Neural progenitor cell (in vitro differentiated cells): ENCODE measurements around the gene GPR62. TPM values are rescaled to one million over a fixed set of nuclear protein-coding genes. Genes with fewer than 3 reads are reported as not detected.

ENCODE experiments used
- DNase-seq: peaks from one replicate; pipeline ENCODE4 v3.0.0-alpha.2; 2016; ENCODE audit warnings: low spot score
- H2AFZ ChIP-seq: fragments of 200-600 bp; sonication (generic); replicated peaks from 2 replicates; pipeline ENCODE4 v1.6.1; 2016; ENCODE audit warnings: antibody characterized with exemption
- H3F3A ChIP-seq: fragments of 200-600 bp; sonication (generic); 2 replicates; pipeline ENCODE4 v1.6.1; 2016; ENCODE audit warnings: antibody characterized with exemption, low read depth
- H3K27ac ChIP-seq: fragments of 200-600 bp; sonication (generic); 2 replicates; pipeline ENCODE4 v1.5.1; 2016; ENCODE audit warnings: mild to moderate bottlenecking
- H3K27me3 ChIP-seq: fragments of 200-600 bp; sonication (generic); 2 replicates; pipeline ENCODE4 v1.6.1; 2016; ENCODE audit warnings: mild to moderate bottlenecking, moderate library complexity
- H3K36me3 ChIP-seq: fragments of 200-600 bp; sonication (generic); 2 replicates; pipeline ENCODE4 v1.5.1; 2016
- H3K4me1 ChIP-seq: fragments of 200-600 bp; sonication (generic); 2 replicates; pipeline ENCODE4 v1.6.1; 2016; ENCODE audit warnings: mixed run types
- H3K4me2 ChIP-seq: fragments of 200-600 bp; sonication (generic); 2 replicates; pipeline ENCODE4 v1.6.1; 2016
- H3K4me3 ChIP-seq: fragments of 200-600 bp; sonication (generic); 2 replicates; pipeline ENCODE4 v1.5.1; 2016
- H3K79me2 ChIP-seq: fragments of 200-600 bp; sonication (generic); 2 replicates; pipeline ENCODE4 v1.6.1; 2016; ENCODE audit warnings: low read depth
- H3K9ac ChIP-seq: fragments of 200-600 bp; sonication (generic); 2 replicates; pipeline ENCODE4 v1.6.1; 2016
- H3K9me3 ChIP-seq: fragments of 200-600 bp; sonication (generic); 2 replicates; pipeline ENCODE4 v1.5.1; 2016; ENCODE audit warnings: low read depth
- H4K20me1 ChIP-seq: fragments of 200-600 bp; sonication (generic); 2 replicates; pipeline ENCODE4 v1.6.1; 2016; ENCODE audit warnings: low read depth
- H3K27ac Mint-ChIP-seq: 3 replicates; pipeline ENCODE4 v1.8.0; 2021; ENCODE audit warnings: mixed read lengths
- H3K27me3 Mint-ChIP-seq: 2 replicates; pipeline ENCODE4 v1.8.0; 2022; ENCODE audit warnings: low read depth, mild to moderate bottlenecking, inconsistent platforms, moderate library complexity, mixed read lengths; ENCODE audit not compliant: insufficient read depth
- H3K36me3 Mint-ChIP-seq: 3 replicates; pipeline ENCODE4 v1.8.0; 2021; ENCODE audit warnings: mixed read lengths
- H3K4me1 Mint-ChIP-seq: 3 replicates; pipeline ENCODE4 v1.8.0; 2021; ENCODE audit warnings: mixed read lengths
- H3K4me3 Mint-ChIP-seq: 3 replicates; pipeline ENCODE4 v1.8.0; 2021; ENCODE audit warnings: mild to moderate bottlenecking, moderate library complexity, mixed read lengths
- H3K9me3 Mint-ChIP-seq: 3 replicates; pipeline ENCODE4 v1.8.0; 2020; ENCODE audit warnings: mixed read lengths
- CTCF ChIP-seq: fragments of 200-600 bp; sonication (generic); IDR thresholded peaks from 2 replicates; pipeline ENCODE4 v1.5.1; 2017; ENCODE audit warnings: antibody characterized with exemption, mild to moderate bottlenecking
- EZH2 ChIP-seq: fragments of 200-600 bp; sonication (generic); IDR thresholded peaks from 2 replicates; pipeline ENCODE4 v1.6.1; 2017; ENCODE audit warnings: antibody characterized with exemption, mild to moderate bottlenecking, moderate library complexity
- EZH2phosphoT487 ChIP-seq: fragments of 200-600 bp; sonication (generic); IDR thresholded peaks from 2 replicates; pipeline ENCODE4 v1.6.1; 2017; ENCODE audit warnings: antibody characterized with exemption
- total RNA-seq: library from RNA; depleted of rRNA; stranded (reverse); fragments of >200 nt; gene quantifications from 2 replicates; pipeline ENCODE4 v1.2.3, GENCODE V29; 2015; ENCODE audit warnings: low replicate concordance

GPR62 gene
- total RNA-seq, 1 donor from 2014 or later, result 0.21 TPM

GRCh38 chr3:51997935-51998596 is 42.9 kb downstream of the GPR62 start:
- H4K20me1 ChIP-seq, result peaks cover 18% of the 10 kb centered on the region
- Mint-ChIP-seq H3K4me1 (peaks cover 45% of the 10 kb centered on the region), H3K27ac (peak overlapping the region; percentile 67), H3K4me3 (peak overlapping the region; percentile 12), H3K36me3 (peaks cover 19% of the 10 kb centered on the region), H3K9me3 (peaks cover 2% of the 10 kb centered on the region), H3K27me3 (peaks cover 4% of the 10 kb centered on the region)
- no peak overlapping the region for H3K27ac ChIP-seq
- no peaks in the 10 kb centered on the region for H3K9me3 ChIP-seq
- peaks cover 26% of the 10 kb centered on the region for H3K4me1 ChIP-seq
- H3K4me2 ChIP-seq, result no peak overlapping the region
- no peak for DNase-seq
- H3K27me3 ChIP-seq, result no peaks in the 10 kb centered on the region
- no peak overlapping the region for H2AFZ ChIP-seq
- H3K79me2 ChIP-seq, result peaks cover 27% of the 10 kb centered on the region
- H3K4me3 ChIP-seq, result no peak overlapping the region
- H3K36me3 ChIP-seq, result peaks cover 8% of the 10 kb centered on the region
- TF ChIP-seq EZH2 (no peak), CTCF (no peak), EZH2phosphoT487 (no peak)
- peak overlapping the region; percentile 35 for H3K9ac ChIP-seq
- peaks cover 35% of the 10 kb centered on the region for H3F3A ChIP-seq

- no peaks in the 10 kb centered on the region for H3K9me3 ChIP-seq
- peaks cover 8% of the 10 kb centered on the region for H3K36me3 ChIP-seq
- H3F3A ChIP-seq, result peaks cover 35% of the 10 kb centered on the region
- H3K27ac Mint-ChIP-seq, result no peak overlapping the region
- H3K4me2 ChIP-seq, result no peak overlapping the region
- peaks cover 4% of the 10 kb centered on the region for H3K27me3 Mint-ChIP-seq
- H3K4me3 ChIP-seq, result no peak overlapping the region
- peaks cover 20% of the 10 kb centered on the region for H3K79me2 ChIP-seq
- H3K4me1 ChIP-seq, result peaks cover 33% of the 10 kb centered on the region
- H3K9ac ChIP-seq, result no peak overlapping the region
- H4K20me1 ChIP-seq, result peaks cover 13% of the 10 kb centered on the region
- no peak for DNase-seq
- no peak overlapping the region for H2AFZ ChIP-seq
- H3K36me3 Mint-ChIP-seq, result peaks cover 17% of the 10 kb centered on the region
- H3K9me3 Mint-ChIP-seq, result peaks cover 2% of the 10 kb centered on the region
- no peaks in the 10 kb centered on the region for H3K27me3 ChIP-seq
- peaks cover 50% of the 10 kb centered on the region for H3K4me1 Mint-ChIP-seq
- TF ChIP-seq CTCF (no peak), EZH2phosphoT487 (no peak), EZH2 (no peak)
- H3K4me3 Mint-ChIP-seq, result no peak overlapping the region
- H3K27ac ChIP-seq, result no peak overlapping the region
These were observed 43.6 kb downstream of the GPR62 start for GRCh38 chr3:51998774-51999173.

- Mint-ChIP-seq H3K27ac (no peak overlapping the region), H3K4me1 (peaks cover 54% of the 10 kb centered on the region), H3K27me3 (peaks cover 4% of the 10 kb centered on the region), H3K4me3 (no peak overlapping the region), H3K9me3 (peaks cover 2% of the 10 kb centered on the region), H3K36me3 (peaks cover 6% of the 10 kb centered on the region)
- peaks cover 33% of the 10 kb centered on the region for H3K4me1 ChIP-seq
- H3K27ac ChIP-seq, result no peak overlapping the region
- no peak for TF ChIP-seq CTCF
- TF ChIP-seq EZH2, result no peak
- no peak for TF ChIP-seq EZH2phosphoT487
- H3K9ac ChIP-seq, result no peak overlapping the region
- no peaks in the 10 kb centered on the region for H3K9me3 ChIP-seq
- H3K27me3 ChIP-seq, result no peaks in the 10 kb centered on the region
- no peaks in the 10 kb centered on the region for H3K36me3 ChIP-seq
- no peak overlapping the region for H3K4me3 ChIP-seq
- H3F3A ChIP-seq, result peaks cover 27% of the 10 kb centered on the region
- DNase-seq, result no peak
- no peak overlapping the region for H3K4me2 ChIP-seq
- H4K20me1 ChIP-seq, result peaks cover 3% of the 10 kb centered on the region
- peaks cover 9% of the 10 kb centered on the region for H3K79me2 ChIP-seq
- H2AFZ ChIP-seq, result no peak overlapping the region
These were observed 44.7 kb downstream of the GPR62 start for GRCh38 chr3:51999846-52000245.
